H9 (cell line): Measurements from ENCODE around the gene TBPL1. TPM values are rescaled to one million over a fixed set of nuclear protein-coding genes. Genes with fewer than 3 reads are reported as not detected.

Source experiments
- DNase-seq: peaks from one replicate; pipeline ENCODE4 v3.0.0-alpha.2; 2017
- H2AFZ ChIP-seq: one replicate; pipeline ENCODE4 v1.6.1; 2013; ENCODE audit warnings: mild to moderate bottlenecking, low read length, control low read depth, moderate library complexity
- H2AK5ac ChIP-seq: 2 replicates; pipeline ENCODE4 v1.6.1; 2013; ENCODE audit warnings: low read length, control low read depth, mixed read lengths; ENCODE audit not compliant: insufficient read length
- H2BK120ac ChIP-seq: one replicate; pipeline ENCODE4 v1.6.1; 2013; ENCODE audit warnings: low read depth, mild to moderate bottlenecking, low read length, control low read depth, inconsistent platforms; ENCODE audit not compliant: poor library complexity, severe bottlenecking
- H2BK12ac ChIP-seq: 2 replicates; pipeline ENCODE4 v1.6.1; 2013; ENCODE audit warnings: low read length, control low read depth, mixed read lengths, low read depth; ENCODE audit not compliant: insufficient read length
- H2BK15ac ChIP-seq: 2 replicates; pipeline ENCODE4 v1.6.1; 2013; ENCODE audit warnings: low read depth, low read length, control low read depth
- H2BK20ac ChIP-seq: one replicate; pipeline ENCODE4 v1.6.1; 2013; ENCODE audit warnings: low read depth, mild to moderate bottlenecking, low read length, control low read depth, inconsistent platforms; ENCODE audit not compliant: poor library complexity, severe bottlenecking
- H2BK5ac ChIP-seq: 2 replicates; pipeline ENCODE4 v1.6.1; 2013; ENCODE audit warnings: low read length, control low read depth, mixed read lengths; ENCODE audit not compliant: insufficient read length
- H3K14ac ChIP-seq: 2 replicates; pipeline ENCODE4 v1.6.1; 2013; ENCODE audit warnings: low read length, control low read depth; ENCODE audit not compliant: insufficient read depth
- H3K18ac ChIP-seq: 2 replicates; pipeline ENCODE4 v1.6.1; 2013; ENCODE audit warnings: low read depth, mild to moderate bottlenecking, mixed read lengths, low read length, control low read depth; ENCODE audit not compliant: insufficient read length
- H3K23ac ChIP-seq: 2 replicates; pipeline ENCODE4 v1.6.1; 2013; ENCODE audit warnings: low read length, control low read depth, mixed read lengths, low read depth; ENCODE audit not compliant: insufficient read length
- H3K23me2 ChIP-seq: 2 replicates; pipeline ENCODE4 v1.6.1; 2013; ENCODE audit warnings: low read depth, mild to moderate bottlenecking, mixed read lengths, low read length, control low read depth; ENCODE audit not compliant: insufficient read length, poor library complexity, severe bottlenecking
- H3K27ac ChIP-seq: 2 replicates; pipeline ENCODE4 v1.5.1; 2013; ENCODE audit warnings: low read length, control low read depth, mixed read lengths, low read depth; ENCODE audit not compliant: insufficient read length
- H3K27me3 ChIP-seq: 2 replicates; pipeline ENCODE4 v1.6.1; 2013; ENCODE audit warnings: low read length, control low read depth, inconsistent platforms; ENCODE audit not compliant: insufficient read depth
- H3K4ac ChIP-seq: 2 replicates; pipeline ENCODE4 v1.6.1; 2013; ENCODE audit warnings: low read depth, mild to moderate bottlenecking, control low read depth, inconsistent platforms, low read length, moderate library complexity
- H3K4me1 ChIP-seq: 2 replicates; pipeline ENCODE4 v1.6.1; 2013; ENCODE audit warnings: low read length, control low read depth, inconsistent platforms; ENCODE audit not compliant: insufficient read depth
- H3K4me2 ChIP-seq: 2 replicates; pipeline ENCODE4 v1.6.1; 2013; ENCODE audit warnings: low read length, control low read depth, mixed read lengths; ENCODE audit not compliant: insufficient read length, insufficient read depth
- H3K56ac ChIP-seq: 2 replicates; pipeline ENCODE4 v1.6.1; 2013; ENCODE audit warnings: low read depth, mild to moderate bottlenecking, mixed read lengths, low read length, control low read depth; ENCODE audit not compliant: insufficient read length
- H3K79me1 ChIP-seq: 2 replicates; pipeline ENCODE4 v1.6.1; 2013; ENCODE audit warnings: low read depth, mild to moderate bottlenecking, moderate library complexity, low read length, control low read depth, inconsistent platforms; ENCODE audit not compliant: insufficient read depth, poor library complexity, severe bottlenecking
- H3K79me2 ChIP-seq: 2 replicates; pipeline ENCODE4 v1.6.1; 2013; ENCODE audit warnings: low read length, control low read depth, inconsistent platforms; ENCODE audit not compliant: insufficient read depth
- H3K9ac ChIP-seq: 2 replicates; pipeline ENCODE4 v1.6.1; 2013; ENCODE audit warnings: low read length, control low read depth, mixed read lengths; ENCODE audit not compliant: insufficient read length; ENCODE audit errors: extremely low read depth
- H3K9me3 ChIP-seq: one replicate; pipeline ENCODE4 v1.6.1; 2013; ENCODE audit warnings: low read depth, low read length, inconsistent platforms; ENCODE audit not compliant: control insufficient read depth
- H3T11ph ChIP-seq: one replicate; pipeline ENCODE4 v1.6.1; 2013; ENCODE audit warnings: mild to moderate bottlenecking, low read length, control low read depth, inconsistent platforms
- H4K20me1 ChIP-seq: one replicate; pipeline ENCODE4 v1.6.1; 2013; ENCODE audit not compliant: control insufficient read depth, insufficient read length, insufficient read depth
- H4K5ac ChIP-seq: 2 replicates; pipeline ENCODE4 v1.6.1; 2013; ENCODE audit warnings: low read depth, mild to moderate bottlenecking, mixed read lengths, low read length, control low read depth; ENCODE audit not compliant: insufficient read length
- H4K8ac ChIP-seq: replicated peaks from 2 replicates; pipeline ENCODE4 v1.6.1; 2013; ENCODE audit warnings: low read length, control low read depth, mixed read lengths, low read depth; ENCODE audit not compliant: insufficient read length
- H4K91ac ChIP-seq: 2 replicates; pipeline ENCODE4 v1.6.1; 2013; ENCODE audit warnings: low read depth, mild to moderate bottlenecking, moderate library complexity, mixed read lengths, low read length, control low read depth; ENCODE audit not compliant: insufficient read length
- H3K27ac Mint-ChIP-seq, 3 experiments: 2 replicates in 2 of 3; 3 replicates in 1 of 3; pipeline ENCODE4 v1.8.0; 2020 to 2021; ENCODE audit warnings: mixed read lengths in 3 of 3, mild to moderate bottlenecking in 1 of 3, moderate library complexity in 1 of 3
- H3K27me3 Mint-ChIP-seq: 2 replicates; pipeline ENCODE4 v1.8.0; 2021; ENCODE audit warnings: low read depth, mild to moderate bottlenecking, moderate library complexity, mixed read lengths
- H3K36me3 Mint-ChIP-seq, 3 experiments: 2 replicates in 2 of 3; 3 replicates in 1 of 3; pipeline ENCODE4 v1.8.0; 2020 to 2021; ENCODE audit warnings: low read depth in 3 of 3, mixed read lengths in 3 of 3; ENCODE audit not compliant: insufficient read depth in 1 of 3
- H3K4me1 Mint-ChIP-seq, 2 experiments: 2 replicates each; pipeline ENCODE4 v1.8.0; 2020; ENCODE audit warnings: mixed read lengths in 2 of 2
- H3K4me3 Mint-ChIP-seq, 2 experiments: 2 replicates in 1 of 2; 3 replicates in 1 of 2; pipeline ENCODE4 v1.8.0; 2020 to 2021; ENCODE audit warnings: mild to moderate bottlenecking in 2 of 2, mixed read lengths in 2 of 2, moderate library complexity in 1 of 2
- H3K9me3 Mint-ChIP-seq, 2 experiments: 2 replicates in 1 of 2; 3 replicates in 1 of 2; pipeline ENCODE4 v1.8.0; 2020; ENCODE audit warnings: mild to moderate bottlenecking in 2 of 2, mixed read lengths in 2 of 2, moderate library complexity in 1 of 2
- WGBS: extraction: QIAGEN DNeasy Blood & Tissue Kit; methylation state at CpG from one replicate; pipeline ENCODE4 v1.1.7; 2013; ENCODE audit warnings: missing lambda C conversion rate, low lambda C conversion rate, mixed read lengths; ENCODE audit not compliant: insufficient read length; ENCODE audit errors: extremely low coverage; 5-methylcytosine and 5-hydroxymethylcytosine counted together
- total RNA-seq: library from RNA; stranded (reverse); gene quantifications from 2 replicates; pipeline ENCODE4 v1.2.1, GENCODE V29; 2021
- TF ChIP-seq, protein P1 (sequence below): fragments of 200-600 bp; sonication (generic); conservative IDR thresholded peaks from 3 replicates; pipeline ENCODE4 v1.8.0; 2021; ENCODE audit warnings: antibody characterized with exemption, mild to moderate bottlenecking

TBPL1 gene
- total RNA-seq, 1 experiment from 2014 or later = 49.7 TPM

DNA sequence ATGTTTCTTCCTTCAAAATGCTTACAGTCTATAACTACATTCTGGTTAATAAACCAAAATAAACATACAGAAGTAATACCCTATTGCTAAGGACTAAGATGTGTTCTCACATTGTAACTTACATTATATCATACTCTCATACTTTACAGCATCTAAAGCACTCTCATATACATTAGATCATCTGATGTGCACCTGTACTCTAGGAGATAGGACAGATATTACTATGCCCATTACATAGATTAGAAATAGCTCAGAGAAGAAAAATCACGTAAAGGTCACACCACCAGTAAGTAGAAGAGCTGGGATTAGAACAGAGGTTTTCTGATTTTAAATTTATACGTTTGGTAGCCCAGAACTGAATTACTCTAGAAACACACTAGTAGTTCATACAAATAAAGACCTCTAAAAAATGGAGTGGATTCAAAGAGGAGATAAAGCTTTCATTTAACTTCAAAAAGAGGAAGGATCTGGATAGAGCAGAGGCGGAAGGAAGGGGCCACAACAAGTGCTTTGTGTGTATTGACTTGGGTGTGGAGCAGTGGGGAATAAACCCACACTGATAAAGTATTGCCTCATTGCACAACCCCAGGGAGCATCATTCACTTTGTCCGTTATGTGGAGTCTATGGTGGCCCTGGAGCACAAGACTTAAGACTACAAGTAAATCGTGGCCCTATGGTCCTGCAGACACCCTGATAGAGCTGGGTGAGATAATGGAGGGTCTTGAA lies 68.5 kb downstream of the TBPL1 start:
- H3K4me2 ChIP-seq = no peak overlapping the region
- H2BK20ac ChIP-seq = no peak overlapping the region
- H3K4me1 Mint-ChIP-seq = no peaks in the 10 kb centered on the region; a peak in 1 of 4 replicates
- no peaks in the 10 kb centered on the region for H4K20me1 ChIP-seq
- no peak overlapping the region for H4K5ac ChIP-seq
- H3K9me3 Mint-ChIP-seq = no peaks in the 10 kb centered on the region
- H3K23ac ChIP-seq = no peak overlapping the region
- H2BK5ac ChIP-seq = no peak overlapping the region
- H2BK15ac ChIP-seq = no peak overlapping the region
- peaks cover 0 to 4% (median 0%) of the 10 kb centered on the region in 3 experiments; a peak in 1 of 7 replicates for H3K36me3 Mint-ChIP-seq
- H3K18ac ChIP-seq = no peak overlapping the region
- H3K9me3 ChIP-seq = no peaks in the 10 kb centered on the region
- no peak overlapping the region for H2AFZ ChIP-seq
- H2AK5ac ChIP-seq = no peak overlapping the region
- no peak overlapping the region for H2BK120ac ChIP-seq
- no peak overlapping the region for H3K14ac ChIP-seq
- H3T11ph ChIP-seq = no peak overlapping the region
- DNase-seq = no peak
- TF ChIP-seq, protein P1, sequence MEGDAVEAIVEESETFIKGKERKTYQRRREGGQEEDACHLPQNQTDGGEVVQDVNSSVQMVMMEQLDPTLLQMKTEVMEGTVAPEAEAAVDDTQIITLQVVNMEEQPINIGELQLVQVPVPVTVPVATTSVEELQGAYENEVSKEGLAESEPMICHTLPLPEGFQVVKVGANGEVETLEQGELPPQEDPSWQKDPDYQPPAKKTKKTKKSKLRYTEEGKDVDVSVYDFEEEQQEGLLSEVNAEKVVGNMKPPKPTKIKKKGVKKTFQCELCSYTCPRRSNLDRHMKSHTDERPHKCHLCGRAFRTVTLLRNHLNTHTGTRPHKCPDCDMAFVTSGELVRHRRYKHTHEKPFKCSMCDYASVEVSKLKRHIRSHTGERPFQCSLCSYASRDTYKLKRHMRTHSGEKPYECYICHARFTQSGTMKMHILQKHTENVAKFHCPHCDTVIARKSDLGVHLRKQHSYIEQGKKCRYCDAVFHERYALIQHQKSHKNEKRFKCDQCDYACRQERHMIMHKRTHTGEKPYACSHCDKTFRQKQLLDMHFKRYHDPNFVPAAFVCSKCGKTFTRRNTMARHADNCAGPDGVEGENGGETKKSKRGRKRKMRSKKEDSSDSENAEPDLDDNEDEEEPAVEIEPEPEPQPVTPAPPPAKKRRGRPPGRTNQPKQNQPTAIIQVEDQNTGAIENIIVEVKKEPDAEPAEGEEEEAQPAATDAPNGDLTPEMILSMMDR = no peak
- H3K27me3 ChIP-seq = no peaks in the 10 kb centered on the region
- H4K8ac ChIP-seq = no peak overlapping the region
- no peak overlapping the region for H3K27ac Mint-ChIP-seq
- no peaks in the 10 kb centered on the region for H3K79me2 ChIP-seq
- WGBS = no CpG with 5 or more reads among the region's 5 CpGs
- no peaks in the 10 kb centered on the region for H3K23me2 ChIP-seq
- no peaks in the 10 kb centered on the region for H3K4me1 ChIP-seq
- no peak overlapping the region for H3K9ac ChIP-seq
- H3K27me3 Mint-ChIP-seq = no peaks in the 10 kb centered on the region
- no peak overlapping the region for H3K27ac ChIP-seq
- H2BK12ac ChIP-seq = no peak overlapping the region
- no peak overlapping the region for H3K4ac ChIP-seq
- no peak overlapping the region for H3K56ac ChIP-seq
- no peaks in the 10 kb centered on the region for H3K79me1 ChIP-seq
- no peak overlapping the region for H4K91ac ChIP-seq
- no peak overlapping the region for H3K4me3 Mint-ChIP-seq
